HL-60 (cell line): ENCODE results near the gene PRDM16.
"Not testable (repeated sequence)": the region's sequence is repeated elsewhere in the genome, so short reads cannot be mapped to it uniquely, and the experiment has no call there.

Experiments used
- DNase-seq, 2 experiments: peaks; one replicate each; pipeline ENCODE4 v3.0.0-alpha.2; 2010 to 2020; ENCODE audit warnings: low read depth in 1 of 2, low spot score in 1 of 2
- H3K27ac ChIP-seq: fragments of 250-450 bp; sonication (Bioruptor Pico); replicated peaks from 2 replicates; pipeline ENCODE4 v1.5.1; 2020; ENCODE audit warnings: mild to moderate bottlenecking, moderate library complexity
- H3K27me3 ChIP-seq: fragments of 250-450 bp; sonication (Bioruptor Pico); 2 replicates; pipeline ENCODE4 v1.5.1; 2021; ENCODE audit warnings: mild to moderate bottlenecking, moderate library complexity; ENCODE audit not compliant: insufficient read depth, poor library complexity, severe bottlenecking
- H3K4me3 ChIP-seq: replicated peaks from 2 replicates; pipeline ENCODE4 v1.5.1; 2011; ENCODE audit warnings: mild to moderate bottlenecking, control low read depth, low read length; ENCODE audit not compliant: insufficient read depth
- CTCF ChIP-seq: IDR thresholded peaks from one replicate; pipeline ENCODE4 v1.5.1; 2011; ENCODE audit warnings: low read length, control low read depth, inconsistent platforms; ENCODE audit not compliant: insufficient read depth
- GABPA ChIP-seq: IDR thresholded peaks from 2 replicates; pipeline ENCODE4 v1.6.1; 2012; ENCODE audit warnings: low read depth
- POLR2AphosphoS5 ChIP-seq: IDR thresholded peaks from 2 replicates; pipeline ENCODE4 v1.6.1; 2012; ENCODE audit warnings: low read depth
- SPI1 ChIP-seq: IDR thresholded peaks from 2 replicates; pipeline ENCODE4 v1.6.1; 2012; ENCODE audit warnings: low read depth, mild to moderate bottlenecking, borderline replicate concordance
- TF ChIP-seq, protein P1 (sequence below): IDR thresholded peaks from 2 replicates; pipeline ENCODE4 v1.6.1; 2012; ENCODE audit warnings: low read depth; ENCODE audit not compliant: insufficient replicate concordance

The PRDM16 gene

DNA sequence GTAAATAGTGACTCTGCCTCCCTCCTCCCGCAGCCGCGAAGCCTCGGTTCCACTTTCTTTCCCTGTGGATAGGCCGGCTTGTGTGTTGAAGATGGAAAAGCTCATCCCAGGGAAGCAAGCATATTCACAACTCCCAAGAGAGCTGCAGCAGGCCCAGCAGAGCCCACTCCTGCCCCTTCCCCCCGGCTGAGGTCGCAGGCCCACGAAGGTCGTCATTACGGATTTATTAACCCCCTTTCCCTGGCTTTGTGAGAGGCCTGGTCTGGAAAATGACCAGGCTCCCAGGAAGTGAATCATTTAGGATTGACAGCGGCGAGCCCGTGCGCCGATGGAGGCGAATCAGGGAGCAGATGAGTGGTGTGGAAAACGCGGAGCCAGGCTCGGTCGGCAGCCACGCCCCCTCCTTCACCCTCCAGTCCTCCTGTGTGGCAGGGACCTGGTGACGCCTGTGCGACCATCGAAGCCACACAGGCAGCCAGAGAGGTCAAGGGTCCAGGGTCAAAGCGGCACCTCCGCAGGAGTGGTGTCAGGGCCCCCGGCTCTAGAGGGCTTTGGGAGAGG, 93.4 kb downstream of the PRDM16 start:
- Histone ChIP-seq H3K27ac (no peak overlapping the region), H3K27me3 (no peaks in the 10 kb centered on the region), H3K4me3 (no peak overlapping the region)
- TF ChIP-seq SPI1 (no peak), GABPA (no peak), CTCF (no peak), POLR2AphosphoS5 (no peak)
- TF ChIP-seq, protein P1, sequence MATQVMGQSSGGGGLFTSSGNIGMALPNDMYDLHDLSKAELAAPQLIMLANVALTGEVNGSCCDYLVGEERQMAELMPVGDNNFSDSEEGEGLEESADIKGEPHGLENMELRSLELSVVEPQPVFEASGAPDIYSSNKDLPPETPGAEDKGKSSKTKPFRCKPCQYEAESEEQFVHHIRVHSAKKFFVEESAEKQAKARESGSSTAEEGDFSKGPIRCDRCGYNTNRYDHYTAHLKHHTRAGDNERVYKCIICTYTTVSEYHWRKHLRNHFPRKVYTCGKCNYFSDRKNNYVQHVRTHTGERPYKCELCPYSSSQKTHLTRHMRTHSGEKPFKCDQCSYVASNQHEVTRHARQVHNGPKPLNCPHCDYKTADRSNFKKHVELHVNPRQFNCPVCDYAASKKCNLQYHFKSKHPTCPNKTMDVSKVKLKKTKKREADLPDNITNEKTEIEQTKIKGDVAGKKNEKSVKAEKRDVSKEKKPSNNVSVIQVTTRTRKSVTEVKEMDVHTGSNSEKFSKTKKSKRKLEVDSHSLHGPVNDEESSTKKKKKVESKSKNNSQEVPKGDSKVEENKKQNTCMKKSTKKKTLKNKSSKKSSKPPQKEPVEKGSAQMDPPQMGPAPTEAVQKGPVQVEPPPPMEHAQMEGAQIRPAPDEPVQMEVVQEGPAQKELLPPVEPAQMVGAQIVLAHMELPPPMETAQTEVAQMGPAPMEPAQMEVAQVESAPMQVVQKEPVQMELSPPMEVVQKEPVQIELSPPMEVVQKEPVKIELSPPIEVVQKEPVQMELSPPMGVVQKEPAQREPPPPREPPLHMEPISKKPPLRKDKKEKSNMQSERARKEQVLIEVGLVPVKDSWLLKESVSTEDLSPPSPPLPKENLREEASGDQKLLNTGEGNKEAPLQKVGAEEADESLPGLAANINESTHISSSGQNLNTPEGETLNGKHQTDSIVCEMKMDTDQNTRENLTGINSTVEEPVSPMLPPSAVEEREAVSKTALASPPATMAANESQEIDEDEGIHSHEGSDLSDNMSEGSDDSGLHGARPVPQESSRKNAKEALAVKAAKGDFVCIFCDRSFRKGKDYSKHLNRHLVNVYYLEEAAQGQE = no peak
- no peak for DNase-seq

DNA sequence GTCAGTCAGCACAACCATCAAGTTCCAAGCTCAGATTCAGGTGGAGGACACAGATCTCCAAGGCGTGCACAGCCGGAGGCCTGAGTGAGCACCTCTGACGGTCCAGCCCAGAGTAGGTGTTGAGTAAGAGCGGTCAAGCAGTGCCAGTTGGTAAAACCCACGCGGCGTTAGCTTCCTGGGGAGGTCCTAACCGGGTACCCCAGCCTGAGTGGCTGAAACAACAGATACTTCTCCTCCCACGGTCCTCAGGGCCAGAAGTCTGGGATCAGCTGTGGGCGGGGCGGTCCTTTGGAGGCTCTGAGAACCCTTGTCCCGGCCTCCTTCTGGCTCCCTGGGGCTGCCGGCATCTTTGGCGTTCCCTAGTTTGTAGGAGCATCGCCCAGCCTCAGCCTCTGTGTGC, 94.4 kb downstream of the PRDM16 start:
- TF ChIP-seq, protein P1 = no peak
- TF ChIP-seq CTCF (no peak), GABPA (no peak), POLR2AphosphoS5 (no peak), SPI1 (no peak)

GRCh38 chr1:3164671-3165070, 95.7 kb downstream of the PRDM16 start:
- TF ChIP-seq, protein P1 = no peak
- TF ChIP-seq POLR2AphosphoS5 (no peak), GABPA (no peak), SPI1 (no peak), CTCF (no peak)
- H3K27me3 ChIP-seq = no peaks in the 10 kb centered on the region
- no peak overlapping the region for H3K27ac ChIP-seq
- DNase-seq = no peak
- no peak overlapping the region for H3K4me3 ChIP-seq

More for the DNA sequence above, 94.4 kb downstream of the PRDM16 start:
- Histone ChIP-seq H3K27ac (no peak overlapping the region), H3K4me3 (no peak overlapping the region), H3K27me3 (no peaks in the 10 kb centered on the region)
- DNase-seq = no peak

GRCh38 chr1:3165189-3165588, 96.2 kb downstream of the PRDM16 start:
- not testable (repeated sequence) for H3K4me3 ChIP-seq, H3K27ac ChIP-seq, H3K27me3 ChIP-seq, DNase-seq
